GM18867 (cell line): ENCODE measurements around the gene ERCC5.
A peak's percentile ranks its signal among the peaks of the same experiment; 100 is the strongest.

Experiments used
- ATAC-seq: cut with Tn5 transposase; IDR thresholded peaks from one replicate; pipeline ENCODE4 v1.9.1; 2021; ENCODE audit warnings: mild to moderate bottlenecking, moderate library complexity; ENCODE audit not compliant: unreplicated experiment

ERCC5 gene

DNA sequence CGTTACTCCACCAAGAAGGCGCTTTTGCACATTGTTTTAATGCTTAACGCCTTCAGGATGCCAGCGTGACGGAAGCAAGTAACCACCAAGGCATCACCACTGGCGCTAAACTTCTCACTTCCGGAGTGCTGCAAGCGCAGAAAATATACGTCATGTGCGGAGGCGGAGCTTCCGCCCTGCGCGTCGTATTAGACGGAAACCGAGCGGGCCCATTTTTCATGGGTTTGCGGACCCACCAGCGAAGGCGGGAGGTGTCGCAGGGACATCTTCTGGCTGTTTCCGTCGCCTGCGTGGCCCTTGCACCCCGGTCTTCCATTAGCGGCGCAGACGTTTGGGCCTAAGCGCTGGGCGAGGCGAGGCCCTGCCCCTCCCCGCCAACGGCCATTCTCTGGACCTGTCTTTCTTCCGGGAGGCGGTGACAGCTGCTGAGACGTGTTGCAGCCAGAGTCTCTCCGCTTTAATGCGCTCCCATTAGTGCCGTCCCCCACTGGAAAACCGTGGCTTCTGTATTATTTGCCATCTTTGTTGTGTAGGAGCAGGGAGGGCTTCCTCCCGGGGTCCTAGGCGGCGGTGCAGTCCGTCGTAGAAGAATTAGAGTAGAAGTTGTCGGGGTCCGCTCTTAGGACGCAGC lies at the start of gene ERCC5:
ERCC5 (plus strand) TSS at position 403 of the 631 bp plus-strand sequence. CDS start 235 bp downstream, outside the sequence.
- peak; percentile 83 for ATAC-seq

DNA sequence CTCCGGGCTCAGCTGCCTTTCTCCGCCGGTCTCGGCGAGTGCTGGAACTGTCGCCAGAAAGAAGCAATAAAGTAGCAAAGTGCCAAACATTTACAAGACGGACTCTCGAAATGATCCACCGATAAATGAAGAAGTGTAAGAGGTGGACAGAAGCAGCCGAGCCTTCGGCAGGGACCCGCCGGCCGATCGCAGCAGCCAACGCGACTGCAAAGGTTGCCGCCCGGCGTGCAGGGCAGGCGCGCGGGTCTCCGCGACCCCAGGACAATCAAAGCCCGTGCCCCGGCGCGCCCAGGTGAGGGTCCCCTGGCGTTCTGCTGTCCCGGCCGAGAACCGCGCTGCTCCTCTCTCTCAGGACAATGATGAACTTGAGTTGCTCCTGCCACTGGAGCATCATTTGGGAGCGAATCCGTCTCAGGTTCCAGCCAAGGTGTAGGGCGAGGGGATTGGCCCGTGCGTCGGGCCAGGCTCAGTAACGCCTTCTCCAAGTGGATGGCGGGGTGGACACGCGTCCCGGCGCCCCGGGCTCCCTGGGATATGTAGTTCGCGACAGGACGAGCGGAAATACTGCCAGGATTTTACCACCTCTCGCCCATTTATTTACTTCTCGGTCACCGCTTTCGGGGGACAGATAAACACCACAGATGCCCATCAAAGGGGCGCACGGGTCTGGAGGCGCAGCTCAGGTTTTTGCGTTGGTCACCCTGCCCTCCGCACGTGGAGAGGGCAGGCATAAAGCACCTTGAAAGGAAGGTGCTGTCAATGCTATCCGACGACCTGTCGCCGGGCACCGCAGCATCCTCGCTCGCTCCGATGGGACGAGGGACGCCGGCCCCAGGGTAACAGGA lies 47.0 kb upstream of the ERCC5 start, which contains the start of the genes BIVM and POGLUT2:
BIVM (plus strand) TSS at position 539 of the 845 bp plus-strand sequence. CDS start 8,149 bp downstream, outside the sequence.
POGLUT2 (minus strand) TSS at position 396 of the 845 bp plus-strand sequence; CDS start at position 90, 306 bp downstream.
- peak; percentile 82 for ATAC-seq

DNA sequence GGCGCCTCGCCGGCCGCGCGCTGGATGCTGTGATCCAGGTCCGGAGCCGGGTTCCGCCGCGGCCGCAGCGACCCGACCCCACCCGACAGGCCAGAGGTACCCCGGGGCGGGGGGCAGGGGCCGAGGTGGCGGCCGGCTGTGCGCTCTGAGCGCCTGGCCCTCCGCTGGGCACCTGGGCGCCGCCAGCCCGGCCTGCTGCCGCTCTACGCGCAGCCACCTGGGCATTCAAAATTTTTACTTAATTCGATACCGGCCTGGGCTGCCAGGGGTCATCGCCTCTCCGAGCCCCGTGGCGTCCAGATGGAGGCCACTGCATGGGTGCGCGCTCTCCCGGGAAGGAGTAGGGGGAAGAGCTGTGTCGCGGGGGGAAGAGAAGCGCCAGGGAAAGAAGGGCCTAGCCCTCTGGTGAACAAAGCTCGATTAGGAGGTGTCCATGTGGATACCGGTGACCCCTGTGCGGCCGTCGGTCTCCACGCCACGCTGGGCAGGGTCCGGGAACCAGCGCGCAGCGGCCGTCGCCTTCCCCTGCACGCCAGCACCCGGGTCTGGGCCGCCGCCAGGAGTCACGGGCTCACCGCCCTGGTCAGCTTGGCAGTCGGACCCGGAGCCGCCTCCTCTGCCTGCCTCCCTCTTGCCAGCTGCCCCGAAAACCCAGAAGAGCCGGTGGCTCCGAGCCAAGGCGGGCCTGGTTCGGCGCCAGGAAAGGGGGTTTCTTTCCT lies 46.2 kb upstream of the ERCC5 start:
- peak; percentile 15 for ATAC-seq

DNA sequence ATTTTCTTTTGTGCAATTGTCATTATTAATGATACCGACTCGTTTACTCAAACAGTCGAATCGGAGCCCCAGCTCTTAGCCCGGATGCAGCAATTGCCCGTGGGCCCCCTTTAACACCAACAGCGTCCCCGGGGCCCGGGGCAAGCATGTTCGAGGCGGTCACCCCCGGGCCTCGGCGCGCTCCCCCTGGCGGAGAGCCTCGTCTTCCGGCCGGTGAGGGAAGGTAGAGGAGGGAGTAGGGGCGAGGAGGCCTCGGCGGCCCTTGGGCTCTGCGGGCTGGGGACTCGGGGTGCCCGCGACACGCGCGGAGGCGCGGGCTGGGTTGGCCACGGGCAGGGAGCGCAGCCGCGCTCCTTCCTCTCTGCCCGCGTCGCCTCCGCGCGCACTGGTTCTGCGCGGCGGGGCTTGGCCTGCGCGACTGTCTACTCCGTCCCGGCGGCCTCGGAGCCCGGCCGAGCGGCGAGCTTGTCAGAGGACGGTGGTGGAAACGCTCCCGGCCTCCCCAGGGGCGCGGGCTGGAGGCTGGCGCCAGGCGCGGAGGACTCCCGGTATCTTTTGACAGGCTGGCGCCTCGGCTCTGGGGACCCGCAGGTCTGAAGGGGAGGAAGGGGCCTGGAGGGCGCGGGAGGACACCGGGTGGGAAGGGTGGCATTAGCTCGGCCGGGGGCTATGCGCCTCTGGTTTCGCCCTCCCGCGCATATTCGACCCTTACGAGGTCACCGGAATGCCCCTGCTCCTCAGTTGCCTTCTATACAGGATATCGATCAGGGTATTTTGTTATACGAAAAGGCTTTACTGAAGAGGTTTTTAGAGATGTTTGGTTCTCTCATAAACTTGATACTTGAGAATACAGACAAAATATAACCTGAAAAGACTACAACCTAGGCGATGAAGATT lies 45.4 kb upstream of the ERCC5 start:
- ATAC-seq, result peak; percentile 83

DNA sequence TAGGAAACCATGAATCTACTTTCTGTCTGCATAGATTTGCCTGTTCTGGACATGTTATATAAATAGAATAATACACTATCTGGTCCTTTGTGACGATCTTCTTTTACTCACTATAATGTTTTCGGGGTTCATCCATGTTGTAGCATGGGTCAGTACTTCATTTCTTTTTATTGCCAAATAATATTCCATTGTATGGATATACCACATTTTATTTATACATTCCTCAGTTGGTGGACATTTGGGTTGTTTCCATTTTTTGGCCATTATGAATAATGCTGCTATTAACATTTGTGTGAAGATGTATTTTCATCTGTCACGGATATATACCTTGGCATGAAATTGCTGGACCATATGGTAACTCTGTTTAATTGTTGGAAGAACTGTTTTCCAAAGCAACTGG lies 40.2 kb upstream of the ERCC5 start:
- no peak for ATAC-seq

DNA sequence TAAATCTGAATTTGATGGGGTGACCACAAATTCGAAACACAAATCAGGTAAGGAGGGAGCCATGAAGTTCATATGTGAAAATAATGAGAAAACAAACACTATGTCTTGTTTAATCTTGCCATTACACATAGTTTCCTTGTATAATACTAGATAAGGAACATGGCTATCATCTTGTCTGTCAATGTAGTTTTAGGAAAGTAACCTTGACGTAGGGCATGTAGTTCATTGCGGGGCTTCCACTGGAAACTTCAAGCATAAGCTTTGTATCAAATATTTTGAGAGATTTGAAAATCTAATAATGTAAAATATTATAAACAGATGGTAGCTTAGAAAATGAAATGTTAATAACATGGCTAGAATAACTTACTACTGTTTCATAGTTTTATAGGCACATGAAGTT lies 38.1 kb upstream of the ERCC5 start:
- ATAC-seq, result no peak

DNA sequence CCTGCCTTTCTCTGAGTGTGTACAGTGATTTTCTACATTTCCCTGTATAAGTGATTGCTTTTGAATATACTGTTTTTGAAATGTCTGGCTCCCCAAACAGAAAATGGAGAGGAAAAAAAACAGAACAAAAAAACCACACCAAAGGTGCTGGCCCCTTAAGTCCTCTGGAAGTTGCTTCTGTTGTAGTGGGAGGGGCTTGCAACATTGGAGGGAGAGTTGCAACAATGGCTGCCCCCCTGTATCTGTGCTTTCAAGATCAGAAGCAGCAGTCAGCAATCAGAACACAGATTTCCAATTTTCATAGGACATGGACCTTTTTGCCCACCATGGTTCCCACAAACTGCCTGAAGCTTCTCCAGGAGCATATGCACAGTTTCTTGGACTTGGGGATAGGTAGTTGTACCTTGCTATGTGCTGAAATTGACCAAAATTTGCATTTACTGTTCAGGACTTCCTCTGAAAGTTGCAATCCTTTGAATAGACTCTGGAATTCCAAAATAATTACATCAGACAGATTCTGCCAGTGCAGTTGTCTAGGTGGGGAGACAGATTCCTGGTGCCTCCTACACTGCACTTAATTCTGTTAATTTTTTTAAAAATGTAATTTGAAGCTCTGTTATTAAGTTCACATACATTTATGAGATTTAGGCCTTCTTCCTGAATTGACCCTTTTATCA lies 33.1 kb upstream of the ERCC5 start:
- ATAC-seq, result no peak

DNA sequence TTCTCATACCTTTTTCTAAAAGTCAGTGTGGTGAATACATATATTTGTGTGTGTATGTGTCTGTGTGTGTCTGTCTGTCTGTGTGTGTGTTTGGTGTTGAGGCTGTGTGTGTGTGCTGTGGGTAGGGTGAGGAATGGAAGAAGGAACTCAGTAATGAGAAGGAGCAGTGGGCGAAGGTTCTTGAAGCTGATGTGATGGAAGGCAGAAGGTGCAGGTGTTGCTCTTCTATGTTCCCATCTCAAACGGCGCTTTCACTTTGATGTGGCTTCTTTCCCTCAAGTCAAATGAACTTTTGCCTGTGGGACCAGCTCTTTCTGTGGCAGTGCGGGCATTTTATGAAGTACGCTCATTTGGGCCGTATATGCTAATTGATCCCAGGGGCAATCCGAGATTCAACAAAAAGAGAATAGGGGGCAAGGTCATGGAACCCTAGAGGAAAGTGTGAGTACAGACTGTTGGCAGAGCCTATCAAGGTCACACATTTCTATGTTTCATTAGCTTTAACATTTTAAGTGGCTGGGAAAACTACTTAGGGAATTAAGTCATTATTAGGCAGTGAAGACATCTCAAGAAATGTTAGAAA lies 31.7 kb upstream of the ERCC5 start:
- ATAC-seq, result no peak

DNA sequence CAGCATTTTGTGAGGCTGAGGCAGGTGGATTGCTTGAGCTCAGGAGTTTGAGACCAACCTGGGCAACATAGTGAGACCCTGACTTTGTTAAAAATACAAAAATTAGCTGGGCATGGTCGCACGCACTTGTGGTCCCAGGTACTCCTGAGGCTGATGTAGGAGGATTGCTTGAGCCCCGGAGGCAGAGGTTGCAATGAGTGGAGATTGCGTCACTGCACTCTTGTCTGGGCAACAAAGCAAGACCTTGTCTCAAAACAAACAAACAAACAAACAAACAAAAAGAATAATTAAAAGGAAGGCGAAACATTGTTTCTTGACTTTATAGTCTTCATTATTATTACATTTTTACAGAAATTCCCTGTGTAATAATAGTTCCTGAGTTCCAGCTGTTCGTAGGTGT lies 31.0 kb upstream of the ERCC5 start:
- ATAC-seq, result no peak

DNA sequence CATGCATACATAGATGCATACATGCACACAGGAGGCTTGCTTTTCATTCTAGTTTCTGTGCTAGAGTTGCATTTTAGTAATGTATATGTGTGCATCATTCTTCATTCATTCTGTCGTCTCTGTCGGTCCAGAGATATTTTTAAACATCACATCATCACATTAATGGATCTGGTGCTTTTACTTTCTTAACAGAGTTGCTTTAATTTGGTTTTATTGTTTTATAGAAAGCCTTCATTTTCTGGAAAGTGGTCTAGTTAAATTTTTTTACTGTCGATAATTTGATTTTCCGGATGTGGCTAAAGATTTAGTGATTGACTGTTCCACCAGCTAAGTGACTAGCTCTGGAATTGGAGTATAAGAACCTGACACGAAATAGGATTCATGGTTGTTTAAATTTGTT lies 30.0 kb upstream of the ERCC5 start:
- ATAC-seq, result no peak

DNA sequence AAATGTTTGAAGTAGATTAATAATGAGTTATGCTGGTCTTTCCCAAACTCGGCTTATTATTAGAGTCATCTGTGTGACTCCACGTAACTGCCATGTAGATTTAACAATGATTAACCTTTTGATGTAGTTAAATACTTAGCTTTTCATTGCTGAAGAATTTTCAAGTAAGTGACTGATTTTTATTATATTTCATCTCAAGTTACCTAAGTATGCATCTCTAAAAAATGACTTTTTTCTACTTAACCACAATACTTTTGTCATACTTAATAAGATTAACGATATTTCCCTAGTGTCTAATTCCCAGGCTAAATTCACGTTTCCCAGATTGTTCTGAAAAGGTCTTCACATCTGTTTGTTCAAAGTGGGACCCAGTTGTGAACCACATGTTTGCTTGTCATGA lies 29.1 kb upstream of the ERCC5 start:
- ATAC-seq, result no peak

DNA sequence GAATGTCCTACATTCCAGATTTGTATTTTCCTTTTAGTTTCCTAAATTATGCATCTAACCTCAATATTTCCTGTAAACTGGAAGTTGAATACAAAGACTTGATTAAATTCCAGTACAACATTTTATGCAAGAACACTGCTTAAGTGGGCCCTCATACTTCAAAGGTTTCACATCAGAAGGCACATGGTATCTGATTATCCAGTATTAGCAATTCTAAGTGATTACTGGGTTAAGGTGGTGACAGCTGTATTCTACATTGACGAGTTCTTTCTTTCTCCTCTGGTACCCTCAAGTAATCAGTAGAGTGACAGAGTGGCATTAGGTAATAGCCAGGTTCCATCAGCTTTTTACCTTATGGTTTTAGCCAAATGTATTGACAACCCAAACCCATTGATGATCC lies 28.6 kb upstream of the ERCC5 start:
- no peak for ATAC-seq

DNA sequence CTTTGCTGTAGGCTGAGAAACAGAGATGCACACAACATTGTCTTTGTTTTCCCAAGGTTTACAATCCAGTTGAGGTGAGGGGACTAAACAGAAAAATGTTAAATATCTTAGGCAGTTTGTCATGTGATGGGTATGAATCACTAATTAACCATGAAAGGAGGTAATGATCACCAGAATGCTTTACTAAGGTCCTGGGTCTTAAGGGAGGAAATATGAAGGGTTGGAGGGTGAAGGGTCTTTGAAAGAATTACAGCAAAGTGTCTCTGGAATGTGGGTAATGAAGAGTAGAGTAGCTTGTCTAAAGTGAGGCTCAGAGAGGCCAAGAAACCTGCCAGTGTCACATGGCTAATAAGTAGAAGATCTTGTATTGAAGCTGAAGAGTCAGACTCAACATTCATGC lies 27.9 kb upstream of the ERCC5 start:
- ATAC-seq, result no peak

DNA sequence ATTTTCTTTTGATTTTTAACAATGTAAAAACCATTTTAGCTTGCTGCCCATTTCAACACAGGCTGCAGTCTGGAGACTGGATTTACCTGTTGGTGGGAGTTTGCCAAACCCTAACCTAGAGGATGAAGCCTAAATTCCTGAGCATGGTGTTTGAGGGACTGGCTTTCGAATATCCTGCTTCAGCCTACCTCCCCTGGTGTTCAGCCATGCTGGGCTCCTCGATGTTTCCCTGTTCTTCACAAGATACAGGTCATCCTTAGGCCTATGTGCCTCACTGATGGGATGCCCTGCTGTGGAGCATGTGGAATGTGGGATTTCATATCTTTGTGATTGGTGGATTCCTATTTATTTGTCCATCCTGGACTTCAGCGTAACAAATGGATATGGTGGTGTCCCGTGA lies 20.4 kb upstream of the ERCC5 start:
- no peak for ATAC-seq

DNA sequence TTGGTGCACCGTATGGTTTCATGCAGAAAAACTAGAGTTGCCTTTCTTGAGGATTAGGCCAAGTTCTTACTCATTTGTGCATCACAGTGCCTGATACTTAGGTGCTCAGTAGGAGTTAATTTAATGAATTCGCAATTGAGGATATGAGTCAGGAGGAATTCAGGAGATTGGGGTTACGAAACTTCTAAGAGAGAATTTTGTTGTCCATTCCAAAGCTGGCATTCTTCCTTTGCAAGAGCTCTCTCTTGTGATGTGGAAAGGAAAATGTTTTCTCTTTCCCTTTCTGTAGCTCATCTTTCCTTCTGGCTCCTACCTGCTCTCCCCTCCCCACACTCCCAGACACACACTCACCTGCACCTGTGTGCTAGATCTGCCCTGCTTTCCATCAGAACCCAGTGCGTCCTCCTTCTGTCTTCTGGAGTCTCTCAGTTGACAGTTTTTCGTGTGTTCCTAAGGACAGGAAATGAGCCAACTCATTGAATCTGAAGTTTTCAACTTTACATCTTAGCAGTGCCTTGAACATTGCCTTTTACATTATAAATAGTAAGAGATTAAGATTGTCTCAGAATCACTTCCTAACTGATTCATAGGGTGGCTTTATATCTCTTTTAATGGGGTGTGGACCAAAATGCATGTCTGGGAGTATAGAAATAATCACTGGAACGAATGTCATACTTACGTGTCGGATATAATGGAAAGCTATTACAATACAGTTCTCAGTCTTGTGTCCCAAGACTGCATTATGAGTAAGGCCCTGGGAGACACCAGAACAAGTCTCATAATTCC lies 19.7 kb upstream of the ERCC5 start:
- no peak for ATAC-seq

DNA sequence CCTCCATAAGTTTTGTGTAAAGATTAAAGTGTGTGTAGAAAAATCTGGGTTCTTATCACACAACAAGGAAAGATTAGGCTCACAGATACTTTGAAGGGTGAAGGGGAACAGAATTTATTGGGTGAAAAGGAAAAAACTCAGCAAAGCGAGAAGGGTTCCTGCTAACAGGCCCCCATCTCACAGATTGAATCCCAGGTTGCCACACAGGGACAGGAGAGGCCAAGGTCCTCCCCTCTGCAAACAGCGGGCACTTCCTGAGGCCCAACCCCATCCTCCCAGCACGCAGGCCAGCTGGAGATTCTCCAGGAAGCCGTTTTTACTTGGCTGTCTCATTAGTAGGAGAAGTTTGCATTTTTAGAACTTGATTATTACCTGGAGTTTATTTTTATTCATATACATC lies 15.2 kb upstream of the ERCC5 start:
- no peak for ATAC-seq

DNA sequence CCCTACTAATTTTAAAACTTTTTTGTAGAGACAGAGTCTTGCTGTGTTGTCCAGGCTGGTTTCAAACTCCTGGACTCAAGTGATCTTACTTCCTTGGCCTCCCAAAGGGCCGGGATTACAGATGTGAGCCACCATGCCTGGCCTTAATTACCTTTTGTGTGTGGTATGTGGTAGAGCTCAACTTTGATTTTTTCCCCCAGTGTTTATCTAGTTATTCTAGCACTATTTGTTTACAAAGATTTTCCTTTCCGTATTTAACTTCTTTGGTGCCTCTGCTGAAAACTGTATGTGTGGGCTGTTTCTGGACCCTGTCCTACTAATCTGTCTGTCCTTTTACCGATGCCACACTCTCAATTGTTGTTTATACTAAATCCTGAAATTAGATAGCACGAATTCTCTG lies 9.4 kb upstream of the ERCC5 start:
- ATAC-seq, result no peak

DNA sequence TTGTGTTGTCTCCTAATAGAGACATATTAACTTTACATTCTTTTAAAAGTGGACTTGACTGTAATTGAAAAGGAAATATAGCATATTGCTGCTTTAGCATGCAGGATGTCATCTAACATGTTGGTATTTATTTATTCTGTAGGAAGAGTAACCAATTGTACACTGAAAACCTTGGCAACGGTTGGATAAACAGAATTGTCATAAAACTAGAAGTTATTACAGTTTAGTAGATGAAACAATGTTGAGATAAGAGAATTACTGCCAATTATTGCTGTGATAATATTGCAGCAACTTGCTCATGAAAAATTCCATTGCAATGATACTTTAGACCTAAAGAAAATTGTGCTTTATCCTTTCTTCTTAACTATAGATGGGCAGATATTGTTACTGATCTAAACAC lies 7.6 kb upstream of the ERCC5 start:
- no peak for ATAC-seq

DNA sequence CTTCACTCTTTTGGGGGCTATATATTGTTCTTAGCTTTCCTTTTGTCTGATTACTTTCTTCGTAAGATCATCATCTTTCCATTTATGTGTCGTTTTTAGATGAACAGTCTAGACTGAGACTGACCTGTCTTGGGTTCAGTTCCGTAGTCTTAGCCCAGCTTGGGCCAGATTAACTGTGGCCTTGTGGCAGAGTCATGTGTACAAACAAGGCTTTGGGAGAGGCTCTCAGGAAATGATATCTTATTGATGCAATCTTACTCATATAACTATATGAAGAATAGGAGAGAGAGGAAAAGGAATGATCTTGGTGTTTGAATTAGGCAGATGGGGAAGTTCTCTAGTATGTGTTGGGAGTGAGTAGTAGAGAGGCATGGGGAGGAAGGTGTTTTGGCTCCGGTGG lies 6.8 kb upstream of the ERCC5 start:
- no peak for ATAC-seq
